Neural cell (in vitro differentiated cells): Measurements from ENCODE around the gene TNFSF9. TPM values are rescaled to one million over a fixed set of nuclear protein-coding genes. Genes with fewer than 3 reads are reported as not detected.

Experiments used
- H2AFZ ChIP-seq: fragments of 200-600, 300-800 bp; sonication (generic), shearing (Covaris generic); 2 replicates; pipeline ENCODE4 v1.6.0; 2014; ENCODE audit warnings: low read depth, mild to moderate bottlenecking, antibody characterized with exemption, low read length, moderate library complexity
- H3F3A ChIP-seq: fragments of 200-600 bp; shearing (Covaris generic); 2 replicates; pipeline ENCODE4 v1.6.1; 2016; ENCODE audit warnings: mild to moderate bottlenecking, moderate library complexity, mixed read lengths, antibody characterized with exemption, low read length; ENCODE audit not compliant: insufficient read depth, poor library complexity, severe bottlenecking
- H3K27ac ChIP-seq: fragments of 200-600, 300-800 bp; sonication (generic), shearing (Covaris generic); 2 replicates; pipeline ENCODE4 v1.5.1; 2014; ENCODE audit warnings: mild to moderate bottlenecking, low read length, moderate library complexity
- H3K27me3 ChIP-seq: fragments of 300-800, 200-600 bp; sonication (generic), shearing (Covaris generic); 2 replicates; pipeline ENCODE4 v1.6.0; 2014; ENCODE audit warnings: mild to moderate bottlenecking, low read depth, low read length, moderate library complexity; ENCODE audit not compliant: insufficient read depth
- H3K36me3 ChIP-seq: fragments of 300-800, 200-600 bp; sonication (generic), shearing (Covaris generic); 2 replicates; pipeline ENCODE4 v1.5.1; 2014; ENCODE audit warnings: mild to moderate bottlenecking, antibody characterized with exemption, low read length, moderate library complexity; ENCODE audit not compliant: insufficient read depth
- H3K4me2 ChIP-seq: fragments of 300-800, 200-600 bp; sonication (generic), shearing (Covaris generic); 2 replicates; pipeline ENCODE4 v1.6.0; 2014; ENCODE audit warnings: mild to moderate bottlenecking, low read length
- H3K4me3 ChIP-seq: fragments of 300-800, 200-600 bp; sonication (generic), shearing (Covaris generic); 2 replicates; pipeline ENCODE4 v1.5.1; 2014; ENCODE audit warnings: mild to moderate bottlenecking, low read length, moderate library complexity
- H3K79me2 ChIP-seq: fragments of 200-600 bp; shearing (Covaris generic); replicated peaks from 2 replicates; pipeline ENCODE4 v1.6.0; 2014; ENCODE audit warnings: mild to moderate bottlenecking, low read length, moderate library complexity; ENCODE audit not compliant: insufficient read depth
- H3K9ac ChIP-seq: fragments of 300-800, 200-600 bp; sonication (generic), shearing (Covaris generic); 2 replicates; pipeline ENCODE4 v1.6.1; 2016; ENCODE audit warnings: mild to moderate bottlenecking, low read length, mixed read lengths
- H3K9me2 ChIP-seq: fragments of 200-600 bp; shearing (Covaris generic); 2 replicates; pipeline ENCODE4 v1.6.1; 2016; ENCODE audit warnings: mild to moderate bottlenecking, low read length, mixed read lengths; ENCODE audit not compliant: insufficient read depth
- H3K9me3 ChIP-seq: fragments of 200-600, 300-800 bp; sonication (generic), shearing (Covaris generic); 2 replicates; pipeline ENCODE4 v1.6.1; 2016; ENCODE audit warnings: mild to moderate bottlenecking, mixed run types, low read length, moderate library complexity, mixed read lengths
- H4K20me1 ChIP-seq: fragments of 200-600 bp; shearing (Covaris generic); 2 replicates; pipeline ENCODE4 v1.6.1; 2016; ENCODE audit warnings: mild to moderate bottlenecking, mixed run types; ENCODE audit not compliant: insufficient read depth
- CTCF ChIP-seq: fragments of 450-650 bp; IDR thresholded peaks from 2 replicates; pipeline ENCODE4 v1.5.1; 2014; ENCODE audit warnings: antibody characterized with exemption, mild to moderate bottlenecking, moderate library complexity; ENCODE audit not compliant: poor library complexity, severe bottlenecking
- EP300 ChIP-seq: fragments of 450-650 bp; conservative IDR thresholded peaks from 2 replicates; pipeline ENCODE4 v1.6.1; 2014; ENCODE audit warnings: antibody characterized with exemption, mild to moderate bottlenecking, moderate library complexity; ENCODE audit not compliant: poor library complexity, severe bottlenecking
- EZH2 ChIP-seq: fragments of 200-600, 300-800 bp; shearing (Covaris generic), sonication (generic); IDR thresholded peaks from 2 replicates; pipeline ENCODE4 v1.6.1; 2014; ENCODE audit warnings: antibody characterized with exemption, low read length, borderline replicate concordance, mild to moderate bottlenecking; ENCODE audit not compliant: insufficient read depth, poor library complexity, severe bottlenecking
- MXI1 ChIP-seq: fragments of 450-650 bp; conservative IDR thresholded peaks from 2 replicates; pipeline ENCODE4 v1.6.1; 2014; ENCODE audit warnings: antibody characterized with exemption, mild to moderate bottlenecking; ENCODE audit not compliant: poor library complexity, severe bottlenecking
- POLR2AphosphoS5 ChIP-seq: IDR thresholded peaks from 2 replicates; pipeline ENCODE4 v1.6.1; 2012
- RAD21 ChIP-seq: fragments of 450-650 bp; conservative IDR thresholded peaks from 2 replicates; pipeline ENCODE4 v1.6.1; 2014; ENCODE audit warnings: antibody characterized with exemption, mild to moderate bottlenecking, moderate library complexity
- REST ChIP-seq: IDR thresholded peaks from 2 replicates; pipeline ENCODE4 v1.6.1; 2012; ENCODE audit warnings: borderline replicate concordance
- SMC3 ChIP-seq: fragments of 450-650 bp; conservative IDR thresholded peaks from 2 replicates; pipeline ENCODE4 v1.6.1; 2014; ENCODE audit warnings: antibody characterized with exemption, mild to moderate bottlenecking, moderate library complexity; ENCODE audit not compliant: poor library complexity
- TAF1 ChIP-seq: IDR thresholded peaks from 2 replicates; pipeline ENCODE4 v1.6.1; 2012; ENCODE audit warnings: low read depth
- polyA plus RNA-seq: library from polyadenylated mRNA; depleted of rRNA; stranded (reverse); fragments of >200 nt; gene quantifications from 2 replicates; pipeline ENCODE4 v1.2.3, GENCODE V29; 2014

The TNFSF9 gene
- polyA plus RNA-seq, 1 donor from 2014 or later = 1.3 TPM

- H3K4me2 ChIP-seq = no peak overlapping the region
- H3K27me3 ChIP-seq = no peaks in the 10 kb centered on the region
- no peaks in the 10 kb centered on the region for H4K20me1 ChIP-seq
- no peaks in the 10 kb centered on the region for H3K9me2 ChIP-seq
- H3K79me2 ChIP-seq = no peaks in the 10 kb centered on the region
- no peaks in the 10 kb centered on the region for H3K36me3 ChIP-seq
- H3K4me3 ChIP-seq = no peak overlapping the region
- TF ChIP-seq TAF1 (no peak), EP300 (no peak), CTCF (no peak), MXI1 (no peak), RAD21 (no peak), SMC3 (no peak), EZH2 (no peak), REST (no peak), POLR2AphosphoS5 (no peak)
- no peak overlapping the region for H3K27ac ChIP-seq
- H3K9ac ChIP-seq = no peak overlapping the region
- no peak overlapping the region for H2AFZ ChIP-seq
- H3K9me3 ChIP-seq = peaks cover 5% of the 10 kb centered on the region
- H3F3A ChIP-seq = no peaks in the 10 kb centered on the region
Measured at GRCh38 chr19:6568010-6568526, 37.2 kb downstream of the TNFSF9 start.

GRCh38 chr19:6568816-6569215 lies 38.0 kb downstream of the TNFSF9 start:
- no peak overlapping the region for H3K9ac ChIP-seq
- H3F3A ChIP-seq = no peaks in the 10 kb centered on the region
- H2AFZ ChIP-seq = no peak overlapping the region
- TF ChIP-seq EZH2 (no peak), EP300 (no peak), RAD21 (no peak)
- H3K79me2 ChIP-seq = no peaks in the 10 kb centered on the region
- no peak overlapping the region for H3K4me2 ChIP-seq
- H3K27ac ChIP-seq = no peak overlapping the region
- H4K20me1 ChIP-seq = no peaks in the 10 kb centered on the region
- no peaks in the 10 kb centered on the region for H3K27me3 ChIP-seq
- H3K36me3 ChIP-seq = no peaks in the 10 kb centered on the region
- peaks cover 5% of the 10 kb centered on the region for H3K9me3 ChIP-seq
- H3K4me3 ChIP-seq = no peak overlapping the region
- H3K9me2 ChIP-seq = no peaks in the 10 kb centered on the region
